Activated CD4-positive, alpha-beta T cell treated with anti-CD3 and anti-CD28 coated beads, Interleukin-2, amount 50 U/mL, for 1 hour (primary cell): ENCODE data around the gene PRKCQ.
"Not testable (repeated sequence)": the region's sequence is repeated elsewhere in the genome, so short reads cannot be mapped to it uniquely, and the experiment has no call there.

Experiments used
- DNase-seq: peaks from one replicate; pipeline ENCODE4 v3.0.0-alpha.2; 2020

The PRKCQ gene

GRCh38 chr10:6482737-6483357 is 97.2 kb downstream of the PRKCQ start:
- DNase-seq = no peak

GRCh38 chr10:6478722-6479121 is 101.4 kb downstream of the PRKCQ start:
- DNase-seq = no peak

- no peak for DNase-seq
Measured at GRCh38 chr10:6476989-6477388, 103.1 kb downstream of the PRKCQ start.

GRCh38 chr10:6474871-6475270 is 105.2 kb downstream of the PRKCQ start:
- no peak for DNase-seq

DNA sequence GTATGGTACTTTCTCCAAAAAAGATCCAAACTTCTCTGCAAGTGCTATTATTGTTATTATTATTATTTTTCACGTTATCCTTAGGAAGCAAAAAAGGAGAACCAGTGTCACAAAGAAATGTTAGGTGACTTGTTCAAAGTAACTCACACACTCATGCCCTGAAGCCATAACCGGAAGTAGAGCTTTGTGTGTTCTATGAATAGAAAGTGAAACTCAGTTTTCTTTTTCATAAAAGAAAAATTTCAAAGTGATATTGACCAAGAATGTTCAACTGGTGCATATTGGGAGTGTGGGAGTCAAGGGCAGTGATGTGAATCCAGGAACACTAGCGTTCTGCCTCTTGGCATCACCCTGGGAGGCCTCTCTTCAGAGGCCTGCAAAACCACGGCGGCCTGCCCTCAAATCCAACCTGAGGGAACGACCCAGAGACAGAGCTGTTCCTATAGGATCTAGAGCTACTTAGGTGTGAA is 106.1 kb downstream of the PRKCQ start:
- no peak for DNase-seq

DNA sequence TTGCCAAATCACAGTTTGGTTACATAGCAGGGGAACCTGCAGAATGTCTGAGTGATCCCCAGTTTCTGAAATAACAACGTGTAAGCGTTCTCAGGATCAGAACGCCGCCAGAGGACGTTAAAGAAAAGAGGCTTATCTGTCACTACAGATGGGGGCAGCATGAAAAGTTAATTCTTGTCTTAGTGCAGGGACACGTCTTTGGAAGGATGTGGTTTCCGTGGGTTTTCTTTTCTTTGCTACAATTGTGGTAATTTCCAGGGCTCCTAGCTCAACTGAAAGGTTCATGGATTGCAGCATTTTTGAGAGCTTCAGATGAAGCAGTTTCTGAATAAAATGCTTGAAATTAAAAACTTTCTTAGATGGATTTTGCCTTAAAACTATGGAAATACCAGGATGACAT is 106.6 kb downstream of the PRKCQ start:
- DNase-seq = peak; percentile 46

DNA sequence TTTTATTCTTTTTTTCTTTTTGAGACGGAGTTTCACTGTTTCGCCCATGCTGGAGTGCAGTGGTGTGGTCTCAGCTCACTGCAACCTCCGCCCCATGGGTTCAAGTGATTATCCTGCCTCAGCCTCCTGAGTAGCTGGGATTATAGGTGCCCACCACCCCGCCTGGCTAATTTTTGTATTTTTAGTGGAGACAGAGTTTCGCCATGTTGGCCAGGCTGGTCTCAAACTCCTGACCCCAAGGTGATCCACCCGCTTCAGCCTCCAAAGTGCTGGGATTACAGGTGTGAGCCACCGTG is 107.4 kb downstream of the PRKCQ start:
- DNase-seq = not testable (repeated sequence)

DNA sequence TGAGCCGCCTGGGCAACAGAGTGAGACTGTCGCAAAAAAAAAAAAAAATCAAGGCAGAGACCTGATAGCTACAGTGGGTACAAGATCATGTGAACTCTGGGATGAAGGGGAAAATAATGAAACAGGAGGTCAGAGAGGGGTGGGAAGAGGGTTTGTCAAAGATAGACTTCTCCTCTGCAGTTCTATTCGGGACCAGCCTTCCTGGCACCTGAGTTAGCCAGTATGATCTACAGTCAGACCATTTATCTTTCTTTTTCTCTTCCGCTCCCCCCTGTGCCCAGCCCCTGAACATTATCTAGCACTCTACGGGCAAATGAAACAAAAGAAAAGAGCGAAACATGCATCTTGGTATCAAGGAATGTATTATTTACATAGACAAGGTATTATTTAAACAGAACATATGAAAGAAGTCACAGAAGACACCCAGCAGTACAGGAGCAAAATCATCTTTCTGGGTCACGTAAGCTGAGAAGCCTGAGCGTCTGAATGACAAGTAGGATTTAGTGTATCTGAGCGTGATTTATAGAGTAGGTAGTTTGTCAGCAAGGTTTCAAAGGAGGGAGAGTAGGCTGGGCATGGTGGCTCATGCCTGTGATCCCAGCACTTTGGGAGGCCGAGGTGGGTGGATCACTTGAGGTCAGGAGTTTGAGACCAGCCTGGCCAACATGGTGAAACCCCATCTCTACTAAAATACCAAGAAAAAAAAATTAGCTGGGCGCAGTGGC is 109.0 kb downstream of the PRKCQ start:
- no peak for DNase-seq

- no peak for DNase-seq
Measured at GRCh38 chr10:6469661-6470060, 110.4 kb downstream of the PRKCQ start.

GRCh38 chr10:6465854-6466601 is 114.0 kb downstream of the PRKCQ start:
- no peak for DNase-seq

GRCh38 chr10:6465437-6465836 is 114.6 kb downstream of the PRKCQ start:
- DNase-seq = no peak

GRCh38 chr10:6464862-6465430 is 115.1 kb downstream of the PRKCQ start:
- no peak for DNase-seq

- no peak for DNase-seq
Measured at GRCh38 chr10:6463366-6463765, 116.7 kb downstream of the PRKCQ start.

- no peak for DNase-seq
Measured at GRCh38 chr10:6461961-6462360, 118.1 kb downstream of the PRKCQ start.

- no peak for DNase-seq
Measured at GRCh38 chr10:6460861-6461409, 119.1 kb downstream of the PRKCQ start.

DNA sequence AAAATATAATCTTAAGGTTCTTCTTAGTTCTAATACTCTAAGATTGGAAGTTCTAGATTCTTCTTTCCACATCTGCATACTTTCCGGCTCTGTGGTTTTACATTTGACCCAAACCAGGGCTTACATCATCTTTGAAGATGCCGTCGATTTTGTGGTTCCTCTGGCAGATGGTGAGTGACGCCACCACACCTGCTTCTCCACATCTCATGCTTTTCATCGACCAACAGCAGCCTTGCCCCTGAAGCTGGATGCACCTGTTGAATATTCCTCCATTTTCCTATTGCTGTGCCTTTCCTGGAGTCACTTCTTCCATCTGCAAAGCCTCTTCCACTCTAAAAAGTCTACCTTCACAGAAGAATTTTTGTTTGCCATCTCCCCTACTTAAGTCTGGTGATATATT is 121.3 kb downstream of the PRKCQ start:
- DNase-seq = no peak

DNA sequence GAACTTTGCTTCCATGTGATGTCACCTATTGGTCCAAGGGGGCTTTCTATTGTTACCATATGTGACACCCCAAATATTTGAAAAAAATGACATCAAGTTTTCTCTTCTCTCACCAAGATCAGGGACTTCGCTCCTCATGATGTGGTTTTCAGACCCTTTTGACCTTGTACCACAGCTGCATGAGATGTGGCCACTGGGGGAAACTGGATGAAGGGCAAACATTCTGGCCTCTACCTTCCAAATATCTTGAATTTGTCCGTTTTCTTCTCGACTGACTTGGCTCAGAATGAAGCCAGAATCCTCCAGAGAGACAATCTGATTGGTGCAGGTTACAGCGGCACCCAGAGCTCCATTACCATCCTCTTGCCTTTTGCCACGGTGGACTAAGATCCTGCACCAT is 122.7 kb downstream of the PRKCQ start:
- no peak for DNase-seq

GRCh38 chr10:6456067-6456466 is 124.0 kb downstream of the PRKCQ start:
- DNase-seq = no peak

GRCh38 chr10:6455592-6455991 is 124.5 kb downstream of the PRKCQ start:
- no peak for DNase-seq

- no peak for DNase-seq
Measured at GRCh38 chr10:6446711-6447110, 133.4 kb downstream of the PRKCQ start.

- DNase-seq = peak; percentile 62
Measured at GRCh38 chr10:6445671-6446316, 134.3 kb downstream of the PRKCQ start.

- DNase-seq = not testable (repeated sequence)
Measured at GRCh38 chr10:6439875-6440274, 140.2 kb downstream of the PRKCQ start.

- no peak for DNase-seq
Measured at GRCh38 chr10:6431861-6432260, 148.2 kb downstream of the PRKCQ start.
